GM19238 (cell line): ENCODE measurements around the gene DSCAM.

Experiments used
- DNase-seq: peaks from one replicate; pipeline ENCODE4 v3.0.0; 2011; ENCODE audit warnings: low spot score; ENCODE audit not compliant: insufficient read length

Gene DSCAM

DNA sequence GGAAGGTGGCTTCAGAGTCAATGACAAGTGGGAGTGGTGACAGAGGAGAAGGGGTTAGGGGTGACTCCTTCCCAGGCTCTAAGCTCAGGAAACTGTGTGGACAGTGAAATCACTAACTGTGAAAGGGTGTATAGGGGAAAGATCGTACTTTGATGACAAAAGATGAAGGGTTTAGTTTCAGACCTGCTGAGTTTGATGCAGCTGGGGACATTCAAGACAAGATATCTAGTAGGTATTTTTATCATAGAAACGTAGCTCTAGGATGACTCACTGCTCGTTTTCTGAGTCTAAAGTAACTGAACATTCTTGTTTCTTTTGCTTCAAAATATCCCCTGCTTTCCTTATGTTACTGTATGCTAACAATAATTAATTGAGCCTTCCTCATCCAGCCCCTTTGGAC lies 830.7 kb downstream of the DSCAM start:
- no peak for DNase-seq

DNA sequence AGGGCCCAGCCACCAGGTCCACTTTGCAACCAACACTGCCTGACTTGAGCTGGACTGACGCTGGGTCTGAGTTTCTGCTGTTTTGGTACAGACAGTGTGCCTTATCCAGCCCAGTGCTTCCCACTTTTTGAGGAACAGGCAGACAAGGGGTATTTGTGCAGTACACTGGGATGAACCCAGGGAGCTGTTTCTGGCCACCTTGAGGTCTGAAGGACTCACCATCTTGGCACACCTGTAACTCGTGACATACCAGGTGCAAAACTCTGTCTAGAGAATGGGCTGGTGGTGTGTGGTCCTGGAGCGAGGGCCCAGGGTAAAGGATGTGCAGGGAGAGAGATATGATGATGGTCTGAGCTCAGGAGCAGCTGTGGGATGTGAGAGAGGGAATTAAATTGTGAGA lies 831.1 kb downstream of the DSCAM start:
- no peak for DNase-seq

DNA sequence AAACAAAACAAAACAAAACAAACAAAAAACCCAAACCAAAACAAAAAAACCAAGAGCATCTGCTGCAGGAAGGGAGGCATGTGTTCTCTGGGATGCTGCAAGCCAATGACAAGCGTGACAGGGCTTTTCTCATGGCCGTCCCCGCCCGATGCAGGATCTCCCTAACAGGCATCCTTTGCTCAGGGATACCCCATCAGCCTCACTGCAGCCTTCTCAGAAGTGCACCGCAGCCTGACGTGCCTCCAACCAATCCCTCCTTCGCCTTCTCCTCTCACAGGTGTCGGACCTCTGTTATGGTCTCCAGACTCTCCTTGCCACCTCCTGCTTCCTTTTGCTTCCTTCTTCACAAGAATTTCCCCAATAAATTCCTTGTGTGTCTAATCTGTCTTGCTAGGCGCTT lies 832.6 kb downstream of the DSCAM start:
- DNase-seq = no peak

DNA sequence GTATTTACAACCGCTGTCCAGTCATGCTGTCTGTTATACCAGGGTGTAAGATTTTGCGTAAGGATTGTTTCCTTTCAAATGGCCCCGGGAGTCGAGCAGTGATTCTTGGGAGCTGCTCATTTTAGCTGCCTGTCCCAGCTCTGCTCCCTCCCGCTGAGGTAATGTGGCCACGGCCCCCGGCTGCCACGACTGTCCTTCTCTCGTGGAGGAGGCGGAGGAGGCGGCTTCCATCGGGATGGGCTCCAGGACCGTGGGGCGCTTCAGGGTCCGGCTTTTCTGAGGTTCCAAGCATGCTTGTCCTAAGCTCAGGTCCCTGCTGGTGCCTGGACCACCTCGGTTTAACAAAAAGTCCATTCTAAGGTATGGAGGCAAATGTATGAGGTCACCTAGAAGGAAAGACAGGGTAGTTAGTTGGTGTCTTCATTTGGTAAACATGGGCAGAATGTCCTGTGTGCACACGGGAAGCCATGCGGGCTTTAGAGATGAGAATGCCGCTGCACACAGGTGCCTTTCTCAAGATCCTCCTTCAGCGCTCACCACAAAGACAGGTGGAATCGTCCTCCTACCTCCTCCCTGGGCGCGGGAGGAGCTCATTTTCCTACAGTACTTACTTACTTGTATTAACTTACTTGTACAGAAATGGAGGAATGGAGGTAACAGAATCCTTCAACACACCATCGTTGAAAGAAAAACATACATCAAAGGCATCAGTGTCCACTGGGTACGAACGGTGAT lies 833.8 kb downstream of the DSCAM start:
- DNase-seq = no peak

DNA sequence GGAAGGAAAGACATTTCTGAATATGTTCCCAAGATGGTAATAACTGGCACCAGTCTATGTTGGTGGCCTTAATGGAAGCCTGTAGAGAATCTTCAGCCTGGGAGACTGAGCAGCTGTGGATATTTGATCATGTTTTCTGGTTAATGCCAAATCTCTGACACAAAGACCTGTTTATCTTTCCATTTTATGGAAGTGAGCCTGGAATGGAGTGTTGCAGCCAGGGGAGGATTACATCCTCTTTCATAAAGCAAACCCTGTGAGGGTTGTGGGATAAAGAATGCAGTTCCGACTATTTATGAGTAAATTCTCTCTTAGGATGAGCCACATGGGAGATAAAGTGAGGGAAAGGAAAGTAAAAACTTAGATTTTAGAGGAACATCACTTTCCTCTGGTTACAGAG lies 835.6 kb downstream of the DSCAM start:
- DNase-seq = no peak

DNA sequence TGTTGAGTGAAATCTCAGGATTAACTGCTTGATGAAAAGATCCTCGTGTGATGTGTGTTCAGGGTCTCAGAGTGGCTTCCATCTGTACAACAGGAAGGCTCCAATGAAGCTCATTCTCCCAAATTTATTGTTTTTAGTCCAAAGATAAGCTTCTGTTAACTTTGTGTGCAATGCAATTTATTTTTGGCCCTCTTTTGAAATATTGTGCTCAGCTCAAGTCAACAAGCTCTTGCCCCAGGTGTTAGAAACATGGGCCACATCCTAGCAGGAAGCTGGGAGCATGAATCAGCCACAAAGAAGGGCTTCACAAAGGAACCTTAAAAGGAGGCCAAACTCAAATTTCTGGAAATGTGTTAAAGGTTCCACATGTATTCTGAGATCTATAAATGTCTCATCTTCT lies 844.0 kb downstream of the DSCAM start:
- no peak for DNase-seq

DNA sequence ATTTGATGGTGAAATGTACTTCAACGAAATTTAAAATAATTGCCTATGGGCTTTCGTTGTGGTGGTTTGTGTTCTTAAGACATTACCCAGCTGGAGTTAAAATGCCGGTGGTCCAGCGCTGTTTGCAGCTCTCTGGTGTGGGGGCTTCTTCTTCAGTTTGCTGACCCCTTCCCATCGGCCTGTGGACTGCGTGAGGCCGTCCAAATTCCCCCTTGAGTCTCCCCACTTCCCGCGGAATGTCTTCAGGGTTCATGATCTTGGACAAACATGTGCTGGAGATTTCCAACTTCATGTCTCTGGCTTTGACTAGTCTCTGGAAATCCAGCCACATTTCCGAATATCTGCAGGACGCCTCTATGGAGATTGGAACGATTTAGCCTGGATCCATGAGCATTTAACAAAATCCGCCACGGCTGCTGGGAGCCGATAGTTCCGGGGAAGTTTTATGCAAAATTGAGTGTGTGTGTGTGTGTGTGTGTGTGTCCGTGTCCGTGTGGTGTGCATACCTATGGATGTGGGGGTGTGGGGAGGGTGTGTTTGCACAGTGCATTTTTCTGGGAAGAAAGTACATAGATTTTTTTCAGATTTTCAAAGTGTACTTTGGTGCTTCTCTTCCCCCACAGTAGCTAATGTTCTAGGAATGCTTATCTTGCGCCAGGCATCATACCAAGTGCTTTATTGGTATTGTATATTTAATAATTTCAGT lies 862.5 kb downstream of the DSCAM start:
- DNase-seq = no peak

DNA sequence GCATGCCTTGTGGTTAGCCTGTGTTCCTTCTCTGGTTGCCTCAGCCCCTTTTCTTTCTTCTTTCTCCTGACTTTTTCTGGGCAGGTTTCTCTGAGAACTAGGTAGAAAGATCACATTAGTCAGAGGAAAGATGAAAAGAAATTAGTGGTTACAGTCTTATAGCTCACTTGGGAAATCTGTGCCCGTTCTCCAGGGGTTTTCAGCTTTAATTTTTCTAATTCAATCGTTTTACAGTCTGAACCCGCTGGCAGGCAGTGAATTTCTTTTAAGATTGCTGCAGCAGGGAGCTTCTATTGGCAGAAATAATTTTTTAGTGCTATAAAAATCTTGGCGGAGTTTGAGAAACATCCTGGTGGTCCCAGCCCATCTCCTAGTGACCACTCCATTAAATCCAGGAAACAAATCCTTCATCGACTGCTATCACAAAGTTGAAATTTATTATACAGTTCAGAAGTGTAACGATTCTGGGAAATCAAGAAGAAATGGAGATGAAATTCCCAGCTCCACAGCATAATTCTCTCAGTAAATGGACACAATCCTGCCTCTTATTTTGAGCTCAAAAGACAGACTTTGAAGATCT lies 866.6 kb downstream of the DSCAM start:
- no peak for DNase-seq

DNA sequence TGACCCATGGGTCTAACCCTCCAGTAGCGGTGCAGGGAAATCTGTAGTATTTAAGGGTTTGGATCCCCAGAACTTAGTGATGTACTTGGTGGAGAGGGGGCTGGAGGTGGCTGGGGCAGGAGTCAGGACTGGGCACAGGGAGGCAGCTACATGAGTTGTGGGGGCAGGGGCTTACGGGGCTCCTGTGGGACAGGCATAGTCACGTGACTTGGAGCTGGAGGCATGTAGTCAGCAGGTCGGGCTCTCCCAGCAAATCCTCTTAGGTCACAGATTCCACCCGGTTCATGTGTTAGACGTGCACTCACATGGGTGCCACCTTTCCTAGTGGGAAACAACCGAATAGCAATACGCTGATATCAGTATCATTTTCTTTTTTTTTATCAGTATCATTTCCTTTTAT lies 867.6 kb downstream of the DSCAM start:
- no peak for DNase-seq

DNA sequence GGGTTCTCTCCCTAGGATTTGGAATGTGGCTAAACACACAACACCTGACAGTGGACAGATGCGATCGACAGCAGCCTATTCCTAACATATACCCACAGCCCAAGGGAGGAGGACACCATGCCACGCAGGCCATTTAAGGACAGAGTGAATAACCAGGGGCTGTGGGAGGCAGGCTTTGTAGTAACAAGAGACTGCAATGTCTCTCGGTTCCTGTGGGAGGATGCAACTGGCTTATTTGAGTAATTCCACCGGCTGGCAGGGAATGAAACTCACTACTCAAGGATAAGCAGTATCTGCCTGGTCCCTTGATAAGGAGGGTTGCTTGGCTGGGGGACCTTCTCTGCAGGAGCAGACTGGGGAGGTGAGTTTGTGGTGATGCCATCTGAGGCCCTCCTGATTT lies 870.2 kb downstream of the DSCAM start:
- DNase-seq = no peak

DNA sequence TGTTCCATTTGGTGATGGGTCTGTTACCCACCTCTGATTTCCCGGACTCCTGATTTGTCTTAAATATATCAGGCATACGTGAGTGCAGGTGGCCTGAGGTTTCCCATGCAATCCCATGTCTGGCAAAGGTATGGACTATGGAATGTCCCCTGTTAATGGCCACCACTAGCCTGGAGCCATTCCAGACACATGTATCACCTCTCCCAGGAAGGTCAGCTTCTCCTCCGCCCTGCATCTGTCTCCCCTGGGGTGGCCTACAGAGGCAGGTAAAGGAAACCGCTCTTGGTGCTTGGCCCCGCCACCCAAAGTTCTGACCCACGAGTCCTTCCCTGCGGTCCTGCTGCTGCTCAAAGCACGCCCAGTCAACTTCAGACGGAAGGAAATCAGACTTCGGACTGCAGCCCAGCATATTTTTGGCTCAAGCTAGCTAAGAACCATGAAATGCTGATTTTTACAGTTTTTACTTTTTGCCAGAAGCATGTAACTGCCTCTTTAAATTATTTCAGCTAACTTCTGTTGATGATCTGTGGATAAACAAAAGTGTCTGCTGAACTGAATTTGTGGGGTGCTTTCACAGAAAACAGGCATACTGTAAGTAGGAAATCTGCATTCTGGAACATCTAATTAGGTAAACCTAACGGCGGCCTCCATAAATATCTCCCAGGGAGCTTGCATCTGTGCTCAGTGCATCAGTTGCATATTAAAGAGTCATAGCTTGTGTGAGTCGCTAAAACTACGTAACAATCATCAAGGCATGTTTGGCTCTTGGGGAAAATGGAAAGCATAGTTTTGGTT lies 873.8 kb downstream of the DSCAM start:
- no peak for DNase-seq

DNA sequence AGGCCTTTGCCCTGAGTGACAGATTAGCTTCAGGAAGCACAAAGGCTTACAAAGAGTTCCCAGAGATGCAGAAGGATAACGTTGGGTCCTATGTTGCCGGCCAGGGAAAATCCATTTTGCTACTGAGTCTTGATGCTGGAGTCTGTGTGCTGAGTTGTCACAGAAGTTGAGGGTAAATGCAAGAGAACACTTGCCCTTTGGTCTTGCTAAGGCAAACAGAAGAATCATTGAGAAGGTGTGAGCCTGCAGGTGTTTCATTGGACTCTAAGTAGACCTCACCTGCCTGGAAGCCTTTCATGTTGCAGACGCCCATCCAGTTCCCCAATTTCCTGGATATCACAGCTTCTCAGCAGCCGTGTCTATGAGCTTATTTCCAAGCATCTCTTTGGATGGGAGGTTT lies 874.5 kb downstream of the DSCAM start:
- DNase-seq = no peak

DNA sequence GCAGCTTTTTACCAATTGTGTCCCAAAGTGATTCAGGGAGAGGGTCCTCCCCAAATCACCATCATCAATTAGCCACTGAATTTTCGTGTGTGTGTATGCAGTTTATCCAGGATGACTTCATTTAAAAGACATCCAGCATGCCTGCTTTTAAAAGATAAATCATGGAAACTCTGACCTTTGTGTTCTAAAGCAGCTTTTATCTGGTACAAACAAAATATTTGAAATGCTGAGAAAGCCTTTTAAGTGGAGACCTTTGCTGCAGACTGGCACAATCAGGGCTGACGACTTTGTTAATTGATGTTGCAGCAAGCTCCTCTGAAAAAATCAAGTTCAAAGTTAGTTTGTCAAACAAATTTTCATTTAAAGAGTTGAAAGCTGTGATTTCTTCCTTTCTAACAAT lies 875.0 kb downstream of the DSCAM start:
- DNase-seq = no peak

DNA sequence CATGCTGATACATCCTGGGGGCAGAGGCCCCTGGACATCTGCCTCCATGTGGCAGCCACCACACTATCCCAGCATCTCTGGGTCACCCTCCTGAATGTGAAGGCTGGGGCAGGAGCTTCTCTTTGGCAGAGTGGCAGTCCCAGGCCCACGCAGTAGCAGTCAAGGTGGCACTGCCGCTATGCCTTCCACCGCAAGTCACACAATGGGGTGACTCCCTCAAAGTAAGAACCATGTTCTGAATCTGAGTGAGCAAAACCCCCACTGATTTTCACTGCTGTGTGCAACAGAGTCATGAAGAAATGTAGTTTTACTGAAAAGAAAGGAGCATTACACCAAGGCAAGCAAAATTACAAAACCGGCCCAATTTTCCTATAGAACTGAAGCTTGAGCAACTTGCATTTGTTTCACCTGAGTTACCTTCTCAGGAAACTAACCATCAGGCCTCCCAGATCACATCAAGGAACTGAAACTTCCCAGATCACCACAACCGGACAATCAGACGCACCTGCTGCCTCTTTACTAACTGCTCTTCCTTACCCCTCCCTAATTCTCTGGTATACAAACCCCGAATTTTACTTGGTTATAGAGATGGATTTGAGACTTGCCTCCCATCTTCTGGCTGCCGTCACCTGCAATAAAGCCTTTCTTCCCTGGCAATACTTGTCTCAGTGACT lies 877.1 kb downstream of the DSCAM start:
- DNase-seq = no peak

DNA sequence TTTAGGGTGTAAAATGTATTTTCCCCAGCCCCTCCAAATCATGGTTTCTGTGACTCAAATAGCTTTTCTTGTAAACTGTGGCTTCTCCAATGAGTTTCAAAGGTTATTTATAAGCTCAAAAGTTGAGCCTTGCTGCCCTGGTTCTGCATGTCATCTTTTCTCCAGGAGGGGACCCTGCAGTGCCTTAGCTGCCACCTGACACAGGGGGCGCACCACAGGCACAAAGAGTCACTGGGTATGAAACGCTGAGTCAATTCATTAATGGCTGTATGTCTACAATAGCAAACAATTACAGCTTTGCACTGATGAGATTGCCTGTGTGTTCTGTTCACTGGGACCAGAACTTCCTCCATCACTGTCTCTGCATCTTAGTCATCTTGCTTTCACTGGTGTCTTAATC lies 878.9 kb downstream of the DSCAM start:
- no peak for DNase-seq

DNA sequence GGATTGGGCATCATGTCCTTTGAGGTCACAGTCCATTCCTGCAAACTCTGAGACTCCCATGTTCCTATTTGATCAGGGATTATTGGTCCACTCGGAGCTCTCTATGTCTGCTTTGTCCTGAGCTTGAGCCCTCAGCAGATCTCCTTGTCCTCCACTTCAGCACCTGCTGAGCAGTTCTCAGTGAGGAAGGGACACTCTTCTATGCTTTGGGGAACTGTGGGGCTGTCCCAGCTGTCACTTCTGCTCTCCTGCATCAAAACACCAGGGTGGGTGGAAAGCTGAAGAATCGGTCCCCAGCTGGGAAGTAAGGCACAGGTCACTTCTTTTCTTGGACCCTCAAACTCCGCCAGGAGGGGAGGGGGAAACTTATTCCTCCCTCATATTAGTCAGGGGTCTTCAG lies 880.2 kb downstream of the DSCAM start:
- no peak for DNase-seq

DNA sequence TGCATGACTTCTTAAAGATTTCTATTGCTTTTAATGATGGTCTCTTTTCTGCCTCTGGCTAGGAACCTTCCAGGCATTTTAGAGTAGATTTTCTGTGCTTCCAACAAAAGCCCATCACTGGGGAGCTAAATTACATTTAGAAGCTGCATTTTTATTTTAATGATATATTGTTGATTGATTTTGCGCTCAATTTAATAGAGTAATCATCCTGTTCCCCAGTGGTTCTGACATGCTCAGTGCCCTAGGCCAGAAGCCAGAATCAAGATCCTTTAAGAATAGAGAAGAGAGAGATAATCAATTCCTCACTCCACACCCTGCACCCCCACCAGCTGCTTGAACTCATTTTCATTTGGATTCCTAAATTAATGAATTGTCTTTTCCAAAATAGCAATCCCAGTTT lies 881.9 kb downstream of the DSCAM start:
- no peak for DNase-seq

DNA sequence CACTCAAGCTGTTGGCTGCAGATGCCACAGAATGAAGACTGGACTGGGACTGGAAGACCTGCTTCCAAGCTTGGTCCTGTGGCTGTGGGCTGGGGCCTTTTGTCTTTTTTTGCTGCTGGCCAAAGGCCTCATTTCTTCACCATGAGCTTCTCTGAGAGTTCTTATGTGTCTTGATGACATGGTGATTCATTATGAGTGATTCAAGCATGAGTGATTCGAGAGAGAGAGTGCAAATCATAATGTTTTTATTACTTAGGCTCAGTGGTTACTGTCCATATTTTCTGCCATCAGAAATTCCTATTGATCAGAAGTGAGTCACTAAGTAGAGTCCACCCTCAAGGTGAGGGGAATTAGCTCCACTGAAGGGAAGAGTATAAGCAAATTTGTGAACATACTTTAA lies 885.7 kb downstream of the DSCAM start:
- DNase-seq = no peak
